ENCODE data around the gene FXR2.
"Not testable (repeated sequence)": the region's sequence is repeated elsewhere in the genome, so short reads cannot be mapped to it uniquely, and the experiment has no call there.

FXR2 gene

GRCh38 chr17:7627250-7628121 lies 12.8 kb upstream of the FXR2 start, which contains the start of gene SAT2 (continued):
- no peak for TF ChIP-seq TCF7L2 (IDR thresholded peaks at IDR 0.05; ENCODE audit: borderline replicate concordance, low read depth, low read length)
- peak; percentile 71 for TF ChIP-seq EGR2 (tag by site-specific recombination; IDR thresholded peaks at IDR 0.05; ENCODE audit: low read depth)
- no peak for TF ChIP-seq ZFP41 (tag by site-specific recombination; IDR thresholded peaks at IDR 0.05; ENCODE audit: borderline replicate concordance)
- TF ChIP-seq ZNF658 (tag by site-specific recombination; IDR thresholded peaks at IDR 0.05) = no peak

GRCh38 chr17:7626956-7627249 lies 12.2 kb upstream of the FXR2 start:
- Histone ChIP-seq H3K4me3 (ENCODE audit: low read depth, low read length) (peak overlapping the region; percentile 84), H3K4me1 (ENCODE audit: control insufficient read depth, insufficient read depth, low read length) (peaks cover 3% of the 10 kb centered on the region; the same call in 1 of the 2 replicates), H3K36me3 (ENCODE audit: control insufficient read depth in 2 of 2, insufficient read depth in 1 of 2, low read length in 2 of 2) (peaks cover 0 to 8% of the 10 kb centered on the region in 2 experiments; a peak in 2 of 3 replicates), H3K9me3 (ENCODE audit: control insufficient read depth, insufficient read depth, low read depth, low read length) (no peaks in the 10 kb centered on the region), H3K27ac (ENCODE audit: extremely low read depth, low read depth, low read length) (peak overlapping the region; percentile 91; the same call in 1 of the 2 replicates)
- CTCF ChIA-PET = interaction anchor here (0.6 to 4.4 kb wide), 10 partner anchors 9 to 431 kb away, joined by 3 to 24 read pairs (median 5); partner anchors contain the start of genes FXR2, TP53 and WRAP53
- POLR2A ChIA-PET = interaction anchor here (0.9 to 9.6 kb wide), 9 partner anchors 12 to 322 kb away, joined by 3 to 215 read pairs (median 9); partner anchors contain the start of genes ATP1B2, CD68, FXR2 and MPDU1
- TF ChIP-seq ZFP37 (tag by site-specific recombination; IDR thresholded peaks at IDR 0.05) (no peak), SALL2 (tag by site-specific recombination; IDR thresholded peaks at IDR 0.05; ENCODE audit: borderline replicate concordance) (no peak), ZNF350 (tag by site-specific recombination; IDR thresholded peaks at IDR 0.05) (no peak), ZFP41 (tag by site-specific recombination; IDR thresholded peaks at IDR 0.05; ENCODE audit: borderline replicate concordance) (no peak), ZNF221 (tag by site-specific recombination; IDR thresholded peaks at IDR 0.05; ENCODE audit: borderline replicate concordance) (no peak), ZSCAN4 (tag by site-specific recombination; IDR thresholded peaks at IDR 0.05) (no peak)

- Histone ChIP-seq H3K36me3 (ENCODE audit: control insufficient read depth in 2 of 2, insufficient read depth in 1 of 2, low read length in 2 of 2) (peaks cover 0 to 8% of the 10 kb centered on the region in 2 experiments; a peak in 2 of 3 replicates), H3K27ac (ENCODE audit: extremely low read depth, low read depth, low read length) (no peak overlapping the region), H3K4me1 (ENCODE audit: control insufficient read depth, insufficient read depth, low read length) (peaks cover 3% of the 10 kb centered on the region; the same call in 1 of the 2 replicates), H3K4me3 (ENCODE audit: low read depth, low read length) (no peak overlapping the region), H3K9me3 (ENCODE audit: control insufficient read depth, insufficient read depth, low read depth, low read length) (no peaks in the 10 kb centered on the region)
- TF ChIP-seq ZNF148 (tag by site-specific recombination; IDR thresholded peaks at IDR 0.05; ENCODE audit: borderline replicate concordance) (no peak), PRDM1 (tag by site-specific recombination; IDR thresholded peaks at IDR 0.05) (peak; percentile 69)
- CTCF ChIA-PET = interaction anchor here (0.7 to 4.4 kb wide), 9 partner anchors 8 to 431 kb away, joined by 3 to 24 read pairs (median 6); partner anchors contain the start of genes FXR2, TP53 and WRAP53
- POLR2A ChIA-PET = interaction anchor here (0.6 to 9.6 kb wide), 5 partner anchors 11 to 60 kb away, joined by 5 to 215 read pairs (median 21); partner anchors contain the start of genes FXR2, MPDU1, TP53 and WRAP53
Observed at GRCh38 chr17:7626307-7626706, 11.6 kb upstream of the FXR2 start.

GRCh38 chr17:7625749-7626148 lies 11.1 kb upstream of the FXR2 start:
- ChIA-PET CTCF (interaction anchor here (2.0 to 4.4 kb wide), 3 partner anchors 11 to 62 kb away, joined by 6 to 24 read pairs (median 21); partner anchors contain the start of genes FXR2, TP53 and WRAP53), POLR2A (interaction anchor here (2.4 to 3.6 kb wide), 2 partner anchors 11 to 42 kb away, joined by 21 to 52 read pairs; partner anchors contain the start of genes FXR2 and MPDU1)
- H3K4me1 ChIP-seq (ENCODE audit: control insufficient read depth, insufficient read depth, low read length); H3K4me3 ChIP-seq (ENCODE audit: low read depth, low read length); H3K27ac ChIP-seq (ENCODE audit: extremely low read depth, low read depth, low read length); H3K9me3 ChIP-seq (ENCODE audit: control insufficient read depth, insufficient read depth, low read depth, low read length); H3K36me3 ChIP-seq (ENCODE audit: control insufficient read depth in 2 of 2, insufficient read depth in 1 of 2, low read length in 2 of 2): not testable (repeated sequence)
